Retina (tissue), 1 donor: Measurements from ENCODE around the gene PPP1R15A.
"Not testable (repeated sequence)": the region's sequence is repeated elsewhere in the genome, so short reads cannot be mapped to it uniquely, and the experiment has no call there.

Experiments used
- DNase-seq: peaks from one replicate; pipeline ENCODE4 v3.0.0-alpha.2; 2016

PPP1R15A gene

GRCh38 chr19:48872182-48872883 lies at the start of gene PPP1R15A:
TSS of gene PPP1R15A (plus strand) at chr19:48872421. CDS start at chr19:48873234, 813 bp downstream.
- peak; percentile 99 for DNase-seq

- DNase-seq = no peak
These were observed 49.7 kb upstream of the PPP1R15A start for GRCh38 chr19:48822514-48822913.

DNA sequence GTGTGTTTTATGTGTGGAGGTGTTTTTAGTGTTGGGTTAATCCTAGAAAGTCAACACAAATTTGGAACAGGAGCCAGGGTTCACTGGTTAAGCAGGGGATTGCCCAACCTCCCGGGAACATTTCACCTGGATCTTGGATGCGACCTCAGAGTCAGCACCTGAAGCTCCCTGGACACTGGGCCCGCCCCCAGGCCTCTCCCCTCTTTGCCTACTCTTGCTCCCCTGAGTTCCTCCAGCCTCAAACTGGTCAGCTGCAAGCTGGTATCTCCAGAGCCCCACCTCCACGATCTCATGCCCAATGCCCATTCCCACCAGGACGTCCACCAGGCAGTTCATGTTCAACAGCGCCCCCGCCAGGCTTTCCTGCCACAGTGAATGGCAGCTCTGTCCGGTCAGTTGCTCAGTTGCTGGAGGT lies 45.6 kb upstream of the PPP1R15A start:
- DNase-seq = no peak

- no peak for DNase-seq
These were observed 42.1 kb upstream of the PPP1R15A start for GRCh38 chr19:48830088-48830487.

GRCh38 chr19:48830965-48831364 lies 41.3 kb upstream of the PPP1R15A start:
- no peak for DNase-seq

- DNase-seq = no peak
These were observed 39.2 kb upstream of the PPP1R15A start for GRCh38 chr19:48833049-48833448.

GRCh38 chr19:48833977-48834376 lies 38.2 kb upstream of the PPP1R15A start:
- DNase-seq = peak; percentile 18

DNA sequence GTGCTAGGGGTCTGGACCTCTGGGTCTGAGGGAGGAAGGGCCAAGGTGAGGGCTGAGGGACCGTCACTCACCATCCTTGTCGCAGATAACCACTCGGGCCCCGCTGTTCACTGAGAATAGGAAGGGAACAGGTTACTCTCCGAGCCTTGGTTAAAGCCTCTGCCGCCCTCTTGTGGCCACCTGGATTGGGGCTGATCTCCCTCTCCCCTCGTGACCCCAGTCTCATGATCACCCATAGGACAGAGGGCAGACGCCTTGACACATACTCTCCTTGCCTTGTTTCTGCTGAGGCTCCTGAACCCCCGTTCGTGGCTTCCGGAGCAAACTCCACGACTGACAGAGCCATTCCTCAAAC lies 36.5 kb upstream of the PPP1R15A start:
- peak; percentile 93 for DNase-seq

DNA sequence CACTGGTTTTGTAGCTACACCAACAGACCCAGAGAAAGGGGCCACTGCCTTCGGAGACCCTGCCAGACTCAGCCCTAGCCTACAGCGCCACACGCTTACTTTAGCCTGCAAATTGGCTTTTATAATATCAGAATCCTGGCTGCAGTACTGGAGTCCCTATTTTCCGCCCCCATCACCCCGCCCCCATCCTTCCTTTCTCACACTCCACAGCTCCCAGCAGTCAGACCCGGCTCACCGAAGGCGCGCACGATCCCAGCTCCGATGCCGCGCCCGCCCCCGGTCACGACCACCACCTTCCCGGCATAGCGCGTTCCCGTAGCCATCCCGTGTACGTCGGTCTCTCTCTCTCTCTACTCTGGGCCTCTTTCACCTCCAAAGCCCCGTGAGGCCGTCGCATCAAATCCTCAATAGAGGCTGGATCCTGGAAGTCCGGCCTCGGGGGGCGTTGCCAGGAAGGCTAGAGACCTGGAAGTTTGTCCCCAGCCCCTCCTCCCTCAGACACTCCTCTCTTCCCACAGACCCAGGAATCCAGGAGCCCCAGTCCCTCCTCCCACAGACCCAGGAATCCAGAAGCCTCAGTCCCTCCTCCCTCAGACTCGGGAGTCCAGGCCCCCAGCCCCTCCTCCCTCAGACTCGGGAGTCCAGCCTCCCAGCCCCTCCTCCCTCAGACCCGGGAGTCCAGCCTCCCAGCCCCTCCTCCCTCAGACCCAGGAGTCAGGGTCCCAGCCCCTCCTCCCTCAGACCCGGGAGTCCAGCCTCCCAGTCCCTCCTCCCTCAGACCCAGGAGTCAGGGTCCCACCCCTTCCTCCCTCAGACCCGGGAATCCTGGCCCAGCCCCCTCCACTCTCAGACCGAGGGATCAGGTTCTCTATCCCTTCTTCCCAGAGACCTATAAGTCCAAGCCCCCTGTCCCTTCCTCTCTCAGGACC lies 35.9 kb upstream of the PPP1R15A start, which contains the start of gene HSD17B14:
Gene HSD17B14 (minus strand): TSS at position 403 of the 929 bp plus-strand sequence. CDS start 80 bp downstream, at position 323.
- no peak for DNase-seq

- peak; percentile 69 for DNase-seq
These were observed 35.1 kb upstream of the PPP1R15A start for GRCh38 chr19:48837051-48837524.

DNA sequence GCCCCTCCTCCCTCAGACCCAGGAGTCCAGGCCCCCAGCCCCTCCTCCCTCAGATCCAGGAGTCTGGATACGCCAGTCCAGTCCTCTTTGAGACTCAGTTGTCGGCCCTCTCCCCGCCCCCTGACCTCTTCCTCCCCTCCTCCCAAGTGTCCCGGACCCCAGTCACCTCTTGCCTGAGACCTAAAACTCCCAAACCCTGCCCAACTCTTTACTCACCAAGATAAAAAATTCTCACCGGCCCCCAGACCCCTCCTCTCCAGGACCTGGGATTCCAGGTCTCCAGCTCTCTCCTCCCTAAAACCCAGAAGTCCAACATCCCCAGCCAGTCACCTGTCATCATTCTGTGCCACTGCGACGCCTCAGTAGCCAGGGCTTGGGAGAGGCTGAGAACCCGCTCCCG lies 34.5 kb upstream of the PPP1R15A start:
- no peak for DNase-seq

GRCh38 chr19:48841047-48841446 lies 31.2 kb upstream of the PPP1R15A start:
- DNase-seq = no peak

GRCh38 chr19:48841571-48841970 lies 30.6 kb upstream of the PPP1R15A start:
- DNase-seq = no peak

DNA sequence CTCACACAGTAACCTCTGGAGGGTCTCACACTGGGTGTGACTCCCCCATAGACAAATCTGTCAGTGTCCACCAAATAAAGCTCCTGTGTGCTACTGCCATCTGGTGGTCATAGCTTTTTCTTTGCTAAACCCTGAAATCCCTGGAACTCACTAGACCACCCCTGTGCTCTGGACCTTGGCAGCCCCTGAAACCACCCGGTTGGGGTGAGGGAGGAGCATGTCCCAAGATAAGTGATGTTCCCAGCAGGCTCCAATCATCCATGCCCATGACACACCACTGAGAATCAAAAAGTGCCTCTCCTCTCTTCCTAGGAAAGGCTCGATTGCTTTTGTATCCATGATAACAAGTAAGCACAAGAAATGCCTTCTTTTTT lies 29.4 kb upstream of the PPP1R15A start:
- peak; percentile 85 for DNase-seq

DNA sequence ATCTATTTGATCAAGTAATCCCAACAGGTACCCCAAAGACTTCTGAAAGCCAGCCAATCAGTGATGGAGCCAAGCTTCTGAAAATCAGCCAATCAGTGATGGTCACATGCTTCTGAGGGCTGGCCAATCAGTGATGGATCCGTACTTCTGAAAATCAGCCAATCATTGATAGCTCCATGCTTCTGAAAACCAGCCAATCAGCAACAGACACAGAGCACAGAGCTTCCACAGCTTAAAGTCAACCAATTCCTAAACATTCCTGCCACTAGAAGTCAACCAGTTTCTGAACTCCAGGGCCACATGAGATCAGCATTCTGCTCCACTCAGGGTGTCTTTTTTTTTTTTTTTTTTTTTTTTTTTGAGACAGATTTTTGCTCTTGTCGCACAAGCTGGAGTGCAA lies 27.7 kb upstream of the PPP1R15A start:
- DNase-seq = no peak

DNA sequence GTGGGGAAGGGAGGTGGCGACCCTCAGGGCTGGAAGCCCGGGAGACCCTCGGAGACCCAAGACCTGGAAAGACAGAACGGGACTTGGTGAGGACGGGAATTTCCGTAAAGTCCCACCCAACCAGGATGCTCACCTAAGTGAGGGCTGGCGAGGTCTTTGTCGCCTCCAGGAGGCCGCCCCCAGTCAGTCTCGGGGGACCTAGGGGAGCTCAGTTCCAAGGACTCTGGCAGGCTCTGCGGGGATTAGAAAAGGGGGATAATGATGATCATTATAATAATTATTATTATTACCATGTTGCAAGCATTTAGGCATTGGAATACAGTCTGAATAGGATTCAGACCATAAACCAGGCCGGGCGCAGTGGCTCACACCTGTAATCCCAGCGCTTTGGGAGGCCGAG lies 26.8 kb upstream of the PPP1R15A start:
- DNase-seq = no peak

DNA sequence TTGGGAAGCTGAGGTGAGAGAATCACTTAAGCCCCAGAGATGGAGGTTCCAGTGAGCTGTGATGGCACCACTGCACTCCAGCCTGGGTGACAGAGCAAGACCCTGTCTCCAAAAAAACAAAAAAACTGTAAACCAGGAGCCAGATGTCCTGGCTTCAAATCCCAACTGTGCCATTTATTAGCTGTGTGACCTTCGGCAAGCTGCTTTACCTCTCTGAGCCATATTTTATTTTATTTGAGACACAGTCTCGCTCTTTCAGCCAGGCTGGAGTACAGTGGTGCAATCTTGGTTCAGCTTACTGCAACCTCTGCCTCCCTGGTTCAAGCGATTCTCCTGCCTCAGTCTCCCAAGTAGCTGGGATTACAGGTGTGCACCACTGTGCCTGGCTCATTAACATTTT lies 25.6 kb upstream of the PPP1R15A start:
- DNase-seq = not testable (repeated sequence)

- no peak for DNase-seq
These were observed 19.9 kb upstream of the PPP1R15A start for GRCh38 chr19:48852292-48852691.

GRCh38 chr19:48853483-48853882 lies 18.7 kb upstream of the PPP1R15A start:
- no peak for DNase-seq

- no peak for DNase-seq
These were observed 18.1 kb upstream of the PPP1R15A start for GRCh38 chr19:48854103-48854502.

DNA sequence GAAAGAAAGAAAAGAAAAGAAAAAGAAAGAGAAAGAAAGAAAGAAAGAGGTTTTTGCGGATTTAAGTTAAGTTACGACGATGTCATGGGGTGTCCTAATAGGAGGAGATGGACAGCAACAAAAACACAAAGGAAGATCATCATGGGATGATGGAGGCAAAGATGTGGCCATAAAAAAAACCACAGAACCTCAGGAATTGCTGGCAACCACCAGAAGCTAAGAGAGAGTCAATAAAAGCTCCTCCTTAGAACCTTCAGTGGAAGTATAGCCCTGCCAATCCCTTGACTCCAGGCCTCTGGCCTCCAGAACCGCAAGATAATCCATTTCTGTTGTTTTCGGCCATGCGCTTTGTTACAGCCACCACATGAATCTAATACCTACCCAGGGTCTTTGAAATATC lies 15.3 kb upstream of the PPP1R15A start:
- DNase-seq = no peak

- no peak for DNase-seq
These were observed 13.1 kb upstream of the PPP1R15A start for GRCh38 chr19:48858984-48859710.
